ENCODE results near the gene HSD17B13.

Gene HSD17B13, protein sequence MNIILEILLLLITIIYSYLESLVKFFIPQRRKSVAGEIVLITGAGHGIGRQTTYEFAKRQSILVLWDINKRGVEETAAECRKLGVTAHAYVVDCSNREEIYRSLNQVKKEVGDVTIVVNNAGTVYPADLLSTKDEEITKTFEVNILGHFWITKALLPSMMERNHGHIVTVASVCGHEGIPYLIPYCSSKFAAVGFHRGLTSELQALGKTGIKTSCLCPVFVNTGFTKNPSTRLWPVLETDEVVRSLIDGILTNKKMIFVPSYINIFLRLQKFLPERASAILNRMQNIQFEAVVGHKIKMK

DNA sequence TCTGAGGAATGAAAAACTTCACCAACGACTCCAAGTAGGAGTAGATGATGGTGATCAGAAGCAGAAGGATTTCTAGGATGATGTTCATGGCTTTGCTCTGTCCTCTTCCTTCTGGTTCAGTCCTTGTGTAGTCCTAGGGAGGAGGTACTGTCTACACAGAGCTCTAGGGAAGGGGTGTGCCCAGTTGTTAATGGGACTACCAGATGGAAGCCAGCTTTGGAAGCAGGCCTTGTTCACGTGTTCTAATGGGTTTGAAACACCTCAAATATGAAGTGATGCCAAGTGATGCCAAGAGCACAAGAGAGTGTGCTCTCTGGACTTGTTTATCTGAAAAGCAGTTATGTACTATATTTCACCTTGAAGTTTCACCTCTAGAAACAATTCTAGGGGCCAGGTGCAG, at the start of gene HSD17B13:
HSD17B13 (minus strand) TSS at position 129 of the 400 bp plus-strand sequence; CDS start at position 88, 41 bp downstream.
- DNase-seq = no peak

DNA sequence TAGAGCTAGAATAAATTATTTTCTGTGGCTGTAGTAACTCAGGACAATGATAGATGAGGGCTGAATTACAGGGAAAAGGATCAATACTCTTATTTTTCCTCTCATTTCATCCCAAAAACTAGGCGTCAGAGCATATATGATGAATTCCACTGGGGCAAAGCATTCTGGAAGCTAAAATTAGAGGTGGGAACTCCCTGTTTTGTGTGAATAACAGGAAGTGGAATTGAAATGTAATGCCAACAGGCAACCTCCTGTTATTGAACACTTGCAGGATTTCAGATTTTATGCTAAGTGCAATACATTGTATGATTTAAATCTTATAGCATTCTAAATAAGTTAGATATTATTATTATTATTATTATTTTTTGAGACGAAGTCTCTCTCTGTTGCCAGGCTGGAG, 47.4 kb upstream of the HSD17B13 start:
- no peak for DNase-seq

DNA sequence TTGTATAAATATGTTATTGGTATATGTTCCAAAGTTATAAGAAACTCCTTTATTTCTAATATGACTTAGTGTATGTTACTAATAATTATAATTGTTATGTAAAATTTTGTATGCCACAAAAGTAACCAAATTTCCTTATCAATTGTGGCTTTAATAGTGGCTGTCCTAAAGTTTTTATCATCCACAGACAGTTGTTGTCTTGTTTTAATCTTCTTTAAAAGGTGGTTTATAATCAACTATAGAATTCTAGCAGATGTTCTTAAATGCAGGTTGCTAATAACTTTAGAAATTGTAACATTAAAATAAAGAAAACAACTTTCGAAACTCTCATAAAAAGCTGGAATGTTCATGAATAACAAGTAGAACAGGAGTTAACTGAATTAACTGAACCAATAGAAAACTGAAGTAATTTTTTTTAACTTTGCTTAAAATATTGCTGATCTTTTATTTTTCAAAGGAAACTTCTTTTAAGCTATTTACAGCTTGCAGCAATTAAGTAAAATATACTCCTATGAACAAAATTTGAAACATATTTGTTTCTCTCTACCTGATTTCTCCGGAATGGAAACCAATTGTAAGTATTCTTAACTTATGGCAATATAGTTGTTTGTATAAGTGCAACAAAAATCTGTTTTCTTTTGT, 44.0 kb upstream of the HSD17B13 start:
- no peak for DNase-seq

DNA sequence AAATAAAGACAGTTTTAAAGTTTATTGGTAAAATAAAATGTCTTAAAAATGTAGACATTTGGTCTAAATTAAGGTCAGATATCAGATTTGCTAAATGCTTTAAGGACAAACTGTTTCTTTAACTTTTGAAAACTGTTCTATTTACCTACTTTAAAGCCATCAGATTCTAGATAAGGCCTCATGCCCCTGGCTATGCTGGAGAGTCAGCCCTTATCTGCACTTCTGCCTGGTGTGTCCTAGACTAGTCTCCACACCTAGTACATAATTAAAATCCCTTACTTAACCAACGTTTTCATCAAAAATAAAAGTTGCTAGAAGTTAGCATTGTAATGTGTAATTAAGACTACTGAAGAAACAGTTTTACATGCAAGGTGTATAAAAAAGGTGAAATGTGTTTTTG, 42.7 kb upstream of the HSD17B13 start:
- no peak for DNase-seq

DNA sequence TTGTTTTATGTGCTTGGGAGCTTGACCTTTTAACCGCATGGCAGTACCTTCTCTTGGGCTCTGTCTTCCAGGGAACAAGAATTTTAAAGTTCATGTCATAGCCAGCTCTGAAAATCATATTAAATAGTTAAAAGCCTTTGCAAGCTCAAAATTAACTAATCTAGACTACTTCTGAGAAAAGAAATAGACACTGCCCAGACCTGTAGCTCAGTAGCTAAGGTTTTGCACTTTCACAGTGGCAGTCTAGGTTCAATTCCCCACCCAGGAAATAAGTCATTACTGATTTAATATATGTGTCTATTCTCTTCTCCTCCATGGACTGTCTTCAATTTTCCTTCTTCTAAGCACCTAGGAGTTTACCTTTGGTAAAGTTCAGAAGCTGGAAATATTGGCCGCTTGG, 40.9 kb upstream of the HSD17B13 start:
- DNase-seq = no peak

DNA sequence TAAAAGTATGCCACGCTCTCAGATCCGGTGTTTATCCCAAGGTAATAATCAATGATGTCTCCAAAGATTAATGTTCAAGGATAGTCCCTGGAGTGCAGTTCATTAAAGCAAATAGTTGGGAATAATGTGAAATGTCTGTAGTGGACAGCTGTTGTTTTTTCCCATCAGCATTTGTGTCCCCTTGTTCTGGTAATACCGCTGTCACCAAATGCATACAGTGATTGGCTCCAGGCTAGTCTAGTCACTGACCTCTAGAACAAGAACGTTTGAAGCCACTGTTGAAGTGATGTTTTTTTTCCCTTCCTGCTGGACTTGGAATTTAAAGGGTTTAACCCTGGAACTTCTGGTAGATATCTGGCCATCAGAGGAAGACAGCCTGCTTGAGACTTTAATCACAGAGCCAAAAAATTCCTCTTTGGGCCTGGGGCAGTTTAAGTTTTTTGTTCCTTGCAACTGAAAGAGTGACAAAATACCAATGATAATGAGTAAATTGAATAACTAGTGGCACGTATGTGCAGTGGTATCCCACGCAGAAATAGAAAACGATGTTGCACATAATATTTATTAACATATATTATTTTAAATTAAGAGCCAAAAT, 37.8 kb upstream of the HSD17B13 start:
- DNase-seq = no peak

DNA sequence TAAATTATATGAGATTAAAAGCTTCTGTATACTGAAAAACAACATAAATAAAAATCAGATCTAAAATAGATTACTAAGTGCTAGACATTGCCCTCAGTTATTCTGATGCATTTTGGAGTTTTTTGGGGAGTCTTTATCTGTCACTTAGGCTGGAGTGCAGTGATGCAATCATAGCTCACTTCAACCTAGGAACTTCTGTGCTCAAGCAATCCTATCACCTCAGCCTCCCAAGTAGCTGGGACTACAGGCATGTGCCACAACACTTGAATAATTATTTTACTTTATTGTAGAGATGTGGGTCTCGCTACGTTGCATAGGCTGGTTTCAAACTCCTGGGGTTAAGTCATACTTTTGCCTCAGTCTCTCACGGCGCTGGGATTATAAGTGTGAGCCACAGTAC, 36.6 kb upstream of the HSD17B13 start:
- DNase-seq = no peak

DNA sequence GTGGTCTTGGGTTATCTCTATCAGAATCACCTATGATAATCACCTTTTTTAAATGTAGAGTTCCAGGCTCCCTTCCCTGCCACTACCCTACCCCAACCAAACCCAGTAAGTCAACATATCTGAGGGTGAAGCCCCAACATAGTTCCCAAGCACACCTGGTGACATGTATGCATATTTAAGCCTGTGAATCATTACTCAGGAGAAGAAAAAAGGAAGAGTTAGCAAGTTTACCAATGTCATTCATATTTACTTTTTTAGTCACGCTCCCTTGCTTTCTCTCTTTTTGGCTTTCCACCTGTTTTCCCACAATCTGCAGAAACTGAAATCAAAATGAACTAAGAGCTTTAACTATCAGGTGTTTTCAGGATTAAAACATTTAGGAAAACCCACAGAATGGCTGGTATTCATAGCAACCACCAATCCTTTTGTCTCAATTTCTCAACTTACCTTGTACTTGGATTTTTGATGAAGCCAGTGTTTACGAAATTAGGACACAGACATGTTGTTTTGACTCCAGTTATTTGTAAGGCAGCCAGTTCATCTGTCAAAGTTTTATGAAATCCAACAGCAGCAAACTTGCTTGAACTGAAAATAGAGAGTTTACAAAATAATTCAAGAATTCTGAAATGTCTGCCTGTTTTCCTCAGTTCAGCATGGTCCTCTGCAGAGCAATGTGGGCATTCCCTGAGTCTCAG, 34.3 kb upstream of the HSD17B13 start:
- no peak for DNase-seq

DNA sequence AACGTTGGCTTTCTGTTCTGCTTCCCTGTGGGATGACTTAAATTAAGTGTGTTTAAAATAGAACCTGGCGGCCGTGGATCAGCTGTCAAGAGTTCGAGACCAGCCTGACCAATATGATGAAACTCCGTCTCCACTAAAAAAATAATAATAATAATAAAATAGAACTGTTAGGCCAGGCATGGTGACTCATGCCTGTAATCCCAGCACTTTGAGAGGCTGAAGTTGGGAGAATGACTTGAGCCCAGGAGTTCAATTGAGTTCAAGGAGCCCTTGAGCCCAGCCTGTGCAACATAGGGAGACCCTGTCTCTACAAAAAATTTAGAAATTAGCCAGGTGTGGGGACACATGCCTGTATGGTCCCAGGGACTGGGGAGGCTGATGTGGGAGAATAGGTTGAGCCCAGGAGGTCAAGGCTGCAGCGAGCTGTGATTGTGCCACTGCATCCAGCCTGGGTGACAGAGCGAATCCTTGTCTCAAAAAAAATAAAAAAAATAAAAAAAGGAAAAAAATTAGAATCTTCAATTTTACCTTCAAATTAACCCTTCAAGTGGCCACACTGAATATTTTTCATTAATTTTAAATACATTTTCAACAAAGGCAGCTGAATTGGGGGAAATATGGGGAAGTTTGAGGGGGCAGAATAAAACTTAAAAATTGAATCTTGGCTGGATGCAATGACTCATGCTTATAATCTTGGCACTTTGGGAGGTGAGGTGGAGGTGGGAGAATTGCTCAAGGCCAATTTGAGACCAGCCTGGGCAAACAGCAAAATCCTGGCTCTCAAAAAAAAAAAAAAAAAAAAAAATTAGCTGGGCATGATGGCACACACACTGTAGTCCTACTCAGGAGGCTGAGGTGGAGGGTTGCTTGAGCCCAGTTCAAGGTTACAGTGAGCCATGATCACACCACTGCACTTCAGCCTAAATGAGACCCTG, 31.8 kb upstream of the HSD17B13 start:
- DNase-seq = peak; percentile 9

DNA sequence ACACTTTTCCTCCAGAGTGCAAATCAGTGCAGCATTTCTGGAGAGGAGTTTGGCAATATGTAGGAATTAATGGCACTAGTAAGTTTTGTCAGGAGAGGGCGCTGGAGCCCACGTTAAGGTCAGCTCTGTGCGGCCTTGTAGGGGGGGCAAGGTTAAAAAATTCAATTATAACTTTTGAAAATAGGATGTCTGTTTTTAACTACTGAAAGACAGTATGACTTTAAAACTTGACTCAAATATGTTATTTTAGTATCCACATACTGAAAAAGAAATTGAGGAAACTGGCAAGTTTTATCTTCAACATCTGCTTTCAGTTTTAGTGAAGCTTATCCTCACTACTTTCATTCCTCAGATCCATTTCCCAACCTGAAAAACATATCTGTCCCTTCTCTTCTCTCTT, 30.9 kb upstream of the HSD17B13 start:
- DNase-seq = peak; percentile 29

DNA sequence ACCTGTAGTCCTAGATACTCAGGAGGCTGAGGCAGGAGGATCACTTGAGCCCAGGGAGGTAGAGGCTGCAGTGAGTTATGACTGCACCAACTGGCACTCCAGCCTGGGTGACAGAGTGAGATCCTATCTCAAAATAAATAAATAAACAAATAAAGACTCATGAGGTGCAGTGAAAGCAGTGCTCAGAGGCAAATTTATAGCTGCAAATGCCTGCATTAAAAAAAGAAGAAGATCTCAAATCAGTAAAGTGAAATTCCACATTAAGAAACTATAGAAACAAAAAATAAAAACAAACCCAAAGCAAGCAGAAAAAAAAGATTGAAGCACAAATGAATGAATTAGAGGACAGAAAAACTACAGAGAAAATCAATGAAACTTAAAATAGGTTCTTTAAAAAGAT, 22.5 kb upstream of the HSD17B13 start:
- no peak for DNase-seq

DNA sequence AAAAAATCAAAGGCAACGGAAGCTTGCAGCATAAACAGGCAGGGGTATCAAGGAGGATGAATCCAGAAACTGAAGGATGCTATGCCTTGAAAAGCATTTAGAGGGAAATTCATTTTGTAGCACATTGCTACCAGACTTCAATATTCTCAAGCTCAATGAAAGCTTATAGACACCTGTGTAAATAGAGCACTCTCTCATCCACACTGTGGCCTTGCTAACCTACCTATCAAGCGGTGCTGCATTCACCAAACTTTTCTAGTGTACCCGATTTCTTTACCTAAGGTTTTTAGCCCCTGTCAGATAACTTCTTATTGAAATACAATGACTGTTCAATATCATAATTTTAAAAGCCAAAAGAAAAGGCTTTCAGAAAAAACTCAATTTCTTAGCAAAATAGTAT, 20.2 kb upstream of the HSD17B13 start:
- DNase-seq = no peak

DNA sequence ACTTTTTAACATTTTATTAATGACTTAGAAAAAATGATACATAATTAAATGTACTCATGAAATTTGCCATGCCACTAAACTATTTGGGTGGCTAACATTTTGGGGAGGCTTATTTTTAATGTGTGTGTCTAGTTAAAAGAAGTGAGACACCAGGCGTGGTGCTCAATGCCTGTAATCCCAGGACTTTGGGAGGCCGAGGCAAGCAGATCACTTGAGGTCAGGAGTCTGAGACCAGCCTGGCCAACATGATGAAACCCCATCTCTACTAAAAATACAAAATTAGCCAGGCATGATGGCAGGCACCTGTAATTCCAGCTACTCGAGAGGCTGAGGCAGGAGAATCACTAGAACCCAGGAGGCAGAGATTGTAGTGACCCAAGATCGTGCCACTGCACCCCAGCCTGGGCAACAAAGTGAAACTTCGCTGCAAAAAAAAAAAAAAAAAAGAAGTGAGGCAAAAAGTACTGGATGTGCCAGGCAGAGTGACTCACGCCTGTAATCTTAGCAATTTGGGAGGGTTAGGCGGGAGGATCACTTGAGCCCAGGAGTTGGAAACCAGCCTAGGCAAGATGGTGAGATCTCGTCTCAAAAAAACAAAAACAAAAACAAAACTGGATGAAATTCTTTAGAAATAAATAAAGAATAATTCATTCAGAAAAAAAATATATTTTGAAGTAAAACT, 19.4 kb upstream of the HSD17B13 start:
- DNase-seq = peak; percentile 35

DNA sequence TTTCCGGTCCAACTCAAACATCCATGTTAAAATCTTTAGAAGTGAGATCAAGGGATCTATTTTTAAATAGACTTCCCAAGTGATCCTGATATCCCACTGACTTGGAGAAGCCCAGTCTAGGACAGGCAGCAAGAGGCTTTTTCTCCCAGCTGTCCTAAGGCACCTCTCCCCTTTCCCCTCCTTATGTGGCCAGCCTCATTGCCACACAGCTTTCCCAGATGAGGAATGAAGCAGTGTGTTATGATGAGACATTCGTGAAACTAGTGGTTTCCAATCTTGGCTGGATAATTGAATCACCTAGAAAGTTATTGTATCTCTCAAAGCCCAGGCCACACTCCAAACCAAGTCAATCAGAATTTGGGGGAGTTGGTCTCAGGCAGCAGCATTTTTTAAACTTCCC, 16.8 kb upstream of the HSD17B13 start:
- DNase-seq = no peak

DNA sequence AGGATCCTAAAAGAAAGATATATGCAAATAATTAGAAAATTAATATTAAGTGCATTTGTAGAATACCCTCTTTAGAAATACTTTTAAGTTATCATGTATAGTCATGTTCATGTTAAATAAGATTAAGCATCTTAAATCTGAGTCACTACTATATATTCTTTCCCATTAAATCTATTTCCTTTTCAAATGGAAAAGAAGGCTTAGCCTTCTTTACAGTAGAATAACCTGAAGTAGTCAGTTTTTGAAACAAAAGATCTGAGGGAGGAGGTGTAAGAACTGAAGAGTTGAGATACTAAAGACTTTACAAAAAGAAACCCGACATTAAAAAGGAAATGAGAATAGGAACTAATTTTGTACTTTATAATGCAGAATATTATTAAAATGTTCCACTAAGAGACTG, 14.7 kb upstream of the HSD17B13 start:
- DNase-seq = no peak

DNA sequence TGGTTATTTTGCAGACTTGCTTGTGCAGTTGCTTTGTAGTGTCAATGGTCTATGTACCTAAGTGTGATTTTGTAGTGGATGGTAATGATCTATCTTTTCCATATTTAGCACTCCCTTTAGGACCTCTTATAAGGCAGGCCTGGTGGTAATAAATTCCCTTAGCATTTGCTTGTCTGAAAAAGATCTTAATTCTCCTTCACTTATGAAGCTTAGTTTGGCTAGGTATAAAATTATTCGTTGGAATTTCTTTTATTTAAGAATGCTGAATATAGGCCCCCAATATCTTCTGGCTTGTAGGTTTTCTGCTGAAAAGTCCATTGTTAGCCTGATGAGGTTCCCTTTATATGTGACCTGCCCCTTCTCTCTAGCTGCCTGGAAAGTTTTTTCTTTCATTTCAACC, 10.6 kb upstream of the HSD17B13 start:
- no peak for DNase-seq

DNA sequence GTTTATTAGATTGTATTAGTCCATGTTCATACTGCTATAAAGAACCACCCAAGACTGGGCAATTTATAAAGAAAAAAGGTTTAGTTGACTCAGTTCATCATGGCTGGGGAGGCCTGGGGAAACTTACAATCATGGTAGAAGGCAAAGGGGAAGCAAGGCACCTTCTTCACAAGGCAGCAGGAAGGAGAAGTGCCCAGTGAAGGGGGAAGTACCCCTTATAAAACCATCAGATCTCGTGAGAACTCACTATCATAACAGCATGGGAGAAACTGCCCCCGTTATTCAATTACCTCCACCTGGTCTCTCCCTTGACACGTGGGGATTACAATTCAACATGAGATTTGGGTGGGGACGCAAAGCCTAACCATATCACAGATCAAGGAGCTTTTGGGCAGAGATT, 8.1 kb upstream of the HSD17B13 start:
- no peak for DNase-seq

DNA sequence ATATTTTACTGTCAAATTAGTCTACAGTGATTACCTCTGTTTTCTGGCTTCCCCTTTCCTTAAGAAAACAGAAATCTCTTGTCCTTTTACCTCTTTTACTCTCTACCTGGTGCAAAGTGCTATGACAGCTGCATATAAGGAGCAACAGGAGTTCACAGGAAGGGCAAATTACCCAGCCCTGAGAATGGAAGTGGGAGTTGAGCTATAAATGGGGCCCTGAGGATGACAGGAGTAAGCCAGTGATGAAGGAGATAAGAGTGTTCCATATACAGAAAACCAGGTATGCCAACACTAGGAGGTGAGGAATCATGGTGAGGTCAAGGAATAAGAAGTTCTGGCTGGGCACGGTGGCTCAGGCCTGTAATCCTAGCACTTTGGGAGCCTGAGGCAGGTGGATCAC, 4.5 kb upstream of the HSD17B13 start:
- DNase-seq = no peak

DNA sequence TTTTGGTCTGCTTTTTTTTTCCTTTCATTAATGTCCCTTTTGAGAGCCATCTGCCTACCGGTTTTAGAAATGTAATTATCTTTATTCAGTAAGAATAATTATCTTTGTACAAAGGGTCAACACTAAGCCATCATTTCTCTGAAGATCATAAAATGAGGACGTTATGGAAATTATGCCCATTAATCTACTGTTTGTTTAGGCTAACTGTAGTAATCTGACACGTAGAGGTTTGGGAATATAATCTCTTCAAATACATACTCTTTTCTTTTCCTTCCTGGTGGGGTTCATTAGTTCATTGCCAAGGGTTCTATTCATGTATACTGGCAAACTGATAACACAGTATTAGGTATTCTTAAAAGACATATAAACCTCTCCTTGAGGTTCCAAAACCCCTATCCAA, 3.8 kb upstream of the HSD17B13 start:
- DNase-seq = no peak

DNA sequence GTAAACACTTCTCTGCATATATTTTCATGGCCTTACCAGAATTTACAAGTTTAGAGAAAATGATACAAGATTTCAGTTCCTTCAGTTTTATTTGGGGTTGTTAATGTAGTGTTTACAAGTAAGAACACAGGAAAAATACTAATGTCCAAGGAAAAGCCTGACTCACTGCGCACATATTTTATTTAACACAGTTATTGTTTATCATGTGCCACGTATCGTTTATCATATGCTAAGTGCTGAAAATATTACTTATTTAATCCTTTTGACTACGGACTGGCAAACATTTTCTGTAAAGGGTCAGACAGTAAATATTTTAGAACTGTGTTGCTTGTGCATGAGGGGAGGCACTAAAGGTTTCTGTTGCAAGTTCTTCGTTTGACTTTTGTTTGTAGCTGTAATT, 794 bp downstream of the HSD17B13 start:
- no peak for DNase-seq

DNA sequence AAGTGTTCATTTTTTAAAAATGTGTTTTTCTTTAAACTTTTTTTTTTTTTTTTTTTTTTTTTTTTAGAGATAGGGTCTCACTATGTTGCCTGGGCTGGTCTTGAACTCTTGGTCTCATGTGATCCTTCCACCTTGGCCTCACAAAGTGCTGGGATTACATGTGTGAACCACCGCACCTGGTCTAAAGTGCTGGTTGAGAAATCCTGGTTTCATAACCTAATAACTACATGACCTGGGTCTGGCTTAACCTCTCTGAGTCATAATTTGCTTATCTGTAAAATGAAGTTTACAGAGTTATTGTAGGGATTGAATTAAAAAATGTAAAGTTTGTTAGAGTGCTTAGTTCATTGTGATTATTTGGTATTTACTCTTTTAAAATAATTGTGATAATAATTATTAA, 5.2 kb downstream of the HSD17B13 start:
- no peak for DNase-seq

DNA sequence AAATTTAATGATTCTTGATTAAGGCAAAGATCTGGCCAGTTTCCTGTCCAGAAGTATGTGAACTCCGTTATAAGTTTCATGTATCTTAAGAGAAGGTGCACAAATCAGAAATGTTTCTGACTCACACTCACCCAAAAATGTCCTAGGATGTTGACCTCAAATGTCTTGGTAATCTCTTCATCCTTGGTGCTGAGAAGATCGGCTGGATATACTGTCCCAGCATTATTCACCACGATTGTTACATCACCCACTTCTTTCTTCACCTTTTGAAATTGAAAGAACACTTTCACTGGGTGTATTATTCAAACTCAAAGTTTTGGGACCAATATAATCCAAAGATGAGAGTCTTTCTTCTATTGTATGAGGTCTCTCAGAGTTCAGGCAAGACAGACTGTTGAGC, 5.7 kb downstream of the HSD17B13 start:
- DNase-seq = no peak

Measured in HCEC 1CT (cell line).